NCI-H446 treated with DMSO at 0.1 percent for 48 hours (cell line): ENCODE data around the gene LRTM2.
"Not testable (repeated sequence)": the region's sequence is repeated elsewhere in the genome, so short reads cannot be mapped to it uniquely, and the experiment has no call there.

Experiments used
- DNase-seq: peaks from one replicate; lab custom pipeline; 2025; lab: John Stamatoyannopoulos, UW

Gene LRTM2

DNA sequence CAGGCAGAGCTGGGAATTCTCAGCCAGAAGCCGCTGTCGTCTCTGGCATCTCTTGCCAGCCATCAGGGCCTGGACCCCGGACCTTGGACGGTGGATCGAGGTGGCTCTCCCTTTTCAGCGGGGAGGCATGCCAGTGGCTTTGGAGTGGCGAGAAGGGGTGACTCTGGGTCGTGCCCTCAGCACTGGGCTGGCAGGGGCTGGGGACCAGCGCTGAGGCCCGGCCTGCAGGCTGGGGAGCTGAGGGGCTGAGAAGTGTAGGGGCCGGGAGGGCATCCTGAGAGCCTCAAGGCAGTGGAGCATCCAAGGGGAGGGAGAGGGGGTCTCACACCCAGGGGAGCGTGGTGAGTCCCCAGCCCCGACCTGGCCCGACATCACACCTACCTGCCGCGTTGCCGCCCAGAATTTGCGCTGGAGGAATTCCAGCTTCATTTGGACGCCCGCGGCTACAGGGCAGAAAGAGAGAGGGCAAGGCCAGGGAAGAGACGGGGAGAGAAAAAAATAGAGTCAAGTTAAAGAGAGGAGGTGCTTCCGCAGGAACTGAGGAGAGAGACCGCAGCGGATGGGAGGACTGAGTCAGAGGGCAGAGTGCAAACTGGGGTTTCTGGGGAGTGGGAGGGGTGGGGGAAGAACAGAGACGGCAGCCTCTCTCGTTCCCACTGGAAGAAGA lies 9.0 kb upstream of the LRTM2 start:
- no peak for DNase-seq

DNA sequence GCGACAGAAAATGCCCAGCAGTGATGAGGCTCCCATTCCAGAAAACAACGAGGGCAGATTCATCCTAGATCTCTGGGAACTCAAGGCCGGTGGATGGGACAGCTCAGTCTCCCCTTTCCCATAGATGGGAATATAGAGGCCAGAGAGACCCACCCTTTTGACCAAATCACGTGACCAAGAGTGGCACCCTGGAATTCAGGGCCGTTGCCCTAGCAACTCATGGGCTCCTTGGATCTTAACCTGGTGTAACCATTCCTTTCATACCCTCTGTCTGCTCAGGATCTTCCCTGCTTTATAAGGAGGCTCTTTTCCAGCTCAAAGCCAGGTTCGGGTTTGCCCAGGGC lies 8.4 kb upstream of the LRTM2 start:
- DNase-seq: no peak

DNA sequence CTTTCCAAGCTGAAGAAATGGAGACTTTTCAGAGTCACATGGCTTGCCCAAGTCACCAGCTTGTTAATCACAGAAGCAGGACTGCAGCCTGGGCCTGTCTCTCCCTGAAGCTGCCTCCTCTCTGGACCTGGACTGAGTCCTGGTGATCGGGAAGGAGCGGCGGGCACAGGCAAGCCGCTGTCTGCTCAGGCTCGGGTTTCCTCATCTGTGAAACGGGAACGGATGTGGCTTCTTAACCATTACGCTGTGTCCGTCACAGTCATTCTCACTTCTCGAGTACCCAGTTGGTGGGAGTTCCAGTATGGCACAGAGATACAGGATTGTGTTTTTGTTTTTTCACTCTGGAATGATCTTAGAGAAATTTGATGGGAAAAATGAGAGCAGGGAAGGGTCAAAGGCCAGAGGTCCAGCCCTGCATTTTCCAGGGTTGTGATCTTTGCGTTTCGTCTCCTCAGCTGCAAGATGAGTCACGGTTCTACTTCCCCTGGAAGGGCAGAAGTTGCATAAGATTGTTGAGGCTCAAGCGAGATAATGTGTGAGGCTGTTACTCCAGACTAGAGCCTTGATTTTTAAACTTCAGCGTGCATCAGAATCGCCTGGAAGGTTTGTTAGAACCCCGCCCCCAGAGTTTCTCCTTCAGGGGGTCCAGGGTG lies 7.6 kb upstream of the LRTM2 start:
- DNase-seq: no peak

DNA sequence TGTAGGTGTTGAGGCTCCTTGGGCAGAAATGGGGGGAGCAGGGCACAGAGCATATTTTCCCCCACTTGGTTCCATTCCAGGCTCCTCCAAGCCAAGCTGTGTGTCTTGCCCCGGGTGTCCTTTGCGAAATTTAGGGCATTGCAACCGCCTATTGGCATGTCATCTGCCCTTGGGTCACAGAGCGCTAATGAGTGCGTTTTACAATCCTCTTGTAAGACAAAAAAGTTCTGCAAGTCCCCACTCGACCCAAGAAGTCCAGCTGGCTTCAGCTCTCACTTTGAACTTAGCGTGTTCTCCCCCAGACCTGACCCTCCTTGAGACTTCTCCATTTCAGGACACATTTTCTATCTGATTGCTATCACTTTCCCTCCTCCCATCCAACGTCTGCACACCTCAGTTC lies 6.1 kb upstream of the LRTM2 start:
- DNase-seq: no peak

DNA sequence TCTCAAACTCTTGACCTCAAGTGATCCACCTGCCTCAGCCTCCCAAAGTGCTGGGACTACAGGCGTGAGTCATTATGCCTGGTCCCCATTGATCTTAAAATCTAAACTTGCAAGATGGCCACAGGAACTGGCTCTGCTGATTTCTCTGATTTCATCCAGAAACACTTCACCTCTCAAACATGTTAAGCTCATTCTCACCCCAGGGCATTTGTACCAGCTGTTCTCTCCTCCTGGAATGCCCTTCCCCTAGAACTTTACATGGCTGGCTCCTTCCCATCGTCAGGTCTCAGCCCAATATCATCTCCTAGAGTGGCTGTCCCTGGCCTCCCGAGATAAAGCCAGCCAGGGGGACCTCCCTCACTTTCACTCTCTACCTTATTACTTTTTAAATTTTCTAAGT lies 5.3 kb upstream of the LRTM2 start:
- no peak for DNase-seq

DNA sequence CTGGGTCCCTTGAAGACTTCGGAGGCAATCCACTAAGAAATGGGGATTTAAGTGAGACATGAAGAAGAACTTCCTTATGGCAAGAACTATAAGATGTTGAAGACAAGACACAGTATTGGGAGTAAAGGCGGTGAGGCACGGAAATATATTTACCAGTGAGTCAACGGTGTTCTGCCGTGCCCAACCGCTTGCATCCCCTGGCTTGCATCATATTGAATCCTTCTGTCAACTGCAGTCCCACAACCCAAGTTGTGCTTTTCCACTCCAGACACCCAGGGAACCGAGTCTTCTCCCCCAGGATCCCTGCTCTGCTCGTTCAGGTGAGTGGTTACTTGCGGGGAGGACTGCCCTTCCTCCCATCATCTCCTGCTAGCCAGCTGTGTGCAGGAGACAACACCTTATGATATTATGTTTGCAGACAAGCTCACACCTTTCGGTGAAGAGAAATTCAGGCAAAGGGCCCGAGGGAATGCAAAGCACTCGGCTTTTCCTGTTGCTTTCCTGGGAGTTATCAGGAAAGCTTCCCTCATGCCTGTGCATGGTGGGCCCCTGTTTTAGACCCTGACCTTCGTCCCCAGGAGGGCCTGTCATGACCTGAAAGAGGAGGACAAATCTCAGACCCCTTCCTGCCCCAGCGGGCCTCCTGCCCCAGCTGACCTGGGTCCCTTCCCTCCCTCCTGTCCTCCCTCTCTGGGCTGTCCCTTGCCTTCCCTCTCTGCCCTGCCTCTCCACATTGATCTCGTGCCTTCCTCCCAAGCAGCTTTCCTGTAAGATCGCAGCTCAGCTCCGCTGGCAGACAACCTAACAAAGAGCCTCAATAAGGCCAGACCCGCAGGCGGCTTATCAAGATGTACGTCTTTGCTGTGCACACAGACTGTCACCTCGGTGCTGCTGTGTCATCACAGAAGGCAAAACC lies 4.3 kb upstream of the LRTM2 start:
- no peak for DNase-seq

DNA sequence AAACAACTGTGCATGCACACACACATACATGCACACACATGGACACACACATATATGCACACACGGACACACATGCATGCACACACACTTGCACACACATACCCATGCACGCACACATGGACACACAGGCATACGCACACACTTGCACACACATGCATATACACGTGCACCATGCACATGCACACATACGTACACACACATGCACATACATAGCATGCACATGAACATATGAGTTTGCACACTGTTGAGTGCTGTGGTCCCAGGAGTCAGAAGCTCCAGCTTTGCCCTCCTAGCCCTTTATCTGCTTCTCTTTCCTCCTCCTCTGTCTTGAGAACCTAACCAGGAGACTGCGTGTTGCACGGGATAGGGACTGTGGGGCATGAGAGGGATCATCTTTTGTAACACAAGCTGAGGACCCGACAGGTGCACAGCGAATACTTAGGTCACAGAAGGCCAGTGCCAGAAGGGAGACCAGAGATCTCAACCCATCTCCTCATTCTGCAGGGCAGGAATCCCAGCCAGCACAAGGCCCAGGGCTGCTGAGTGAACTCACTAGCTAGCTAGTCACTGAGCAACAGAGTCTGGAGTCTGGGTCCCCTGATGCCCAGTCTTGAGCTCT lies 3.5 kb upstream of the LRTM2 start:
- DNase-seq: no peak

DNA sequence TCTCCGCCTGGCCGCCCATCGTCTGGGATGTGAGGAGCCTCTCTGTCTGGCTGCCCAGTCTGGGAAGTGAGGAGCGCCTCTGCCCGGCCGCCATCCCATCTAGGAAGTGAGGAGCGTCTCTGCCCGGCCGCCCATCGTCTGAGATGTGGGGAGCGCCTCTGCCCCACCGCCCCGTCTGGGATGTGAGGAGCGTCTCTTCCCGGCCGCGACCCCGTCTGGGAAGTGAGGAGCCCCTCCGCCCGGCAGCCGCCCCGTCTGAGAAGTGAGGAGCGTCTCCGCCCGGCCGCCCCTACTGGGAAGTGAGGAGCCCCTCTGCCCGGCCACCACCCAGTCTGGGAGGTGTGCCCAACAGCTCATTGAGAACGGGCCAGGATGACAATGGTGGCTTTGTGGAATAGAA lies 2.4 kb upstream of the LRTM2 start:
- DNase-seq: not testable (repeated sequence)

DNA sequence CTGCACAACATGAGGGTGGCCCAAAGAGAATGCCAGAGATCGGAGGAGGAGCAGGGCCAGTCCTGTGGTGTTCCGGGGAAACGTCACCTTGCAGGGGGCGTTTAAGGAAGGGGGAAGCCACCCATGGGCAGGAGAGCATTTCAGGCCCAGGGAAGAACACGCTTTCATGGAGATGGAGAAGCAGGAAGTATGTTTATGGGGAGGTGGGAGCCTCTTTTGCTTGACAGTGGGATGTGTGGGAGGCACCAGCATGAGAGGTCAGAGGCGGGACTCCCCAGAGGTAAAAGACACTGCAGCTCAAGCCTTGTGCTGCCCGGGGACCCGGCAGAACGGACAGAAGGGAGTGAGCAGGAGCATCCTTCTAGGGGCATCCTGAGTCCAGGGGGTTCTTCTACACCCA lies 1.3 kb upstream of the LRTM2 start:
- DNase-seq: no peak

DNA sequence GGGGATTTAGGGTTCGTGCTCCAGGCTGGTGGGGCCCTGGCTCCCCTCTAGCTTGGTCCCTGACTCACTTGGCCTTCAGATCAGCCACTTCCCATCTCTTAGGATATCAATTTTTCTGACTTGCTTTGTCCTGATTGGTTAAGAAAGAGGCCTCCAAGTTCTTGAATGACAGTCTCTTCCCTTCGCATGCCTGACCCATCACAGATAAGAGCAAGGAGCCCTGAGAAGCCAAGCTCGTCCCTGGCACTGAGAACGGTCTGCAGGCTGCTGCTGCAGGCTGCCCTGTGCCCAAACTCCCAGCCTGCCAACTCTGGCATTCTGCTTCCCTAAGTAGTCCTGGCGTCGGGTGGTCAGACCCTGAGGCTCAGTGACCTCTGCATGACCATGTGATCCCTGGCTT lies 794 bp upstream of the LRTM2 start:
- DNase-seq: no peak

DNA sequence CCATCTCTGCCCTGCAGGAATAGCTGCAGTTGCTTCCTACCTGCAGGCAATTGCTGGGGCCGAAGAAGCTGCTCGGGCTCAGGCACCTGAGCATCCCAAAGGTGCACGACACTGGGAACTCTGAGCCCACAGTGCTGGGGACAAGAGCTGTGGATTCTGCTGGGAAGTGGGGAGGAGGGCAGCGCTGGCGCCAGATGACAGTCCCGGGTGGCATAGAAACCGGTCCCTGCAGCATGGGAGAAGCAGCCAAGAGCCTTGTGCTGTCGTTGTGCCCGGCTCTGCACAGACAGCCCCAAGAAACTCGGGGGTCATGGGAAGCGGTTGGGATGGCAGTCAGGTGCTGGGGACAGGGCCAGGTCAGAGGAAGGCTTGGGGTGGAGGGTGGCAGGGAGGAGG lies 529 bp downstream of the LRTM2 start:
- no peak for DNase-seq

DNA sequence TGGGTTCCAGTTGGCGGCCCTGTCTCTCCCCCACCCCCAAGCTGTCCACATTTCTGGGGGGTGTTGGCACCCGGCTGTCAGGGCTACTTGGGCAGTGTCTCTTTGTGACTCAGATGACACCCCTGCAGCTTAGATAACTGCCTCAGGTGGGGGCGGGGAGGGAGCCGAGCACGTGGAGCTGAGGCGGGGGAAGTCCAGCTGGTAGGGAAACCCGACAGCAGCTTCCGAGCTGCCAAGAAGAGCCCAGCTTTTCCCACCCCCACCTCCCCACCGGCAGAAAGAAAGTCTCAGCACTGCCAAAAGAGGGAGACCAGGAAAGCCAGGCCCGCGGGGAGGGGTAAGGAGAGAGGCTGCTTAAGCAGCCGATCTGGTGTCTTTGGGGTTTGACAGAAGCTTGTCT lies 1.4 kb downstream of the LRTM2 start:
- peak; percentile 83 for DNase-seq

DNA sequence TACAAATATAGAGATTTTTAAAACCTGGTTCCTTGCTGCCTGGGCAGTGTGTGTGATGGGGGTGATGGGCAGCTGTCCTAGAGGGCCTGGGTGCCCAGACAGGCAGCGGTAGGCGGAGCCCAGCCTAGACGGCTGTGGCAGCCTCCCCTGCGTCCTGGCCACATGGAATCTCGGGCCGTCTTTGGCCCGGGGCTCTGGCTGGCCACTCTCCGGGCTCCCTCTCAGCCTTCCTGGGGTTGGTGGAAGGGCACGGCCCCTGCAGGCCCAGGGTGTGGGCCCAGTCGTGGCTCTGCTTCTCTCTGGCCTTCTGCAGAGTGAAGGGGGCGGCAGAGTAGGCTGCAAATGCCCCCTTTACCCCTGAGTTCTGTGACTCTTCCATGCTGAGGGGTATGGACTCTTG lies 2.3 kb downstream of the LRTM2 start:
- DNase-seq: no peak

DNA sequence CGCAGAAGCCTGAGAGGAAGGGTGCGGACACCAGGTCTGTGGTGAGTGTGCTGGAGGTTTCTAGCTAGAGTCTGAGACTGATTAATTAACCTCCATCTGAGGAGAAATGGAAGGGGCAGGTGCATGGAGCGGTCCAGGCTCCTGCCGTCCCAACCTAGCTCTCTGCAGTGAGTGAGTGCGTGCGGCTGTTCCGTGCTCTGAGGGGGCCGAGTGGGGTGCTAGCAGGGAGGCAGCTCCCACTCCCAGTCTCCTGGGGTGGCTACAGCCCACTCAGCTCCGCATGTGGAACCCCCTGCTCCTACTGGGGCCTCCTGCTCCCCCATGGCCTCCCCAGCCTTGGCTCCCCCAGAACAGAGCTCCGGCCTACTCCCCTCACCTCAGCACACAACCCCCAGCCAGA lies 2.9 kb downstream of the LRTM2 start:
- DNase-seq: no peak

DNA sequence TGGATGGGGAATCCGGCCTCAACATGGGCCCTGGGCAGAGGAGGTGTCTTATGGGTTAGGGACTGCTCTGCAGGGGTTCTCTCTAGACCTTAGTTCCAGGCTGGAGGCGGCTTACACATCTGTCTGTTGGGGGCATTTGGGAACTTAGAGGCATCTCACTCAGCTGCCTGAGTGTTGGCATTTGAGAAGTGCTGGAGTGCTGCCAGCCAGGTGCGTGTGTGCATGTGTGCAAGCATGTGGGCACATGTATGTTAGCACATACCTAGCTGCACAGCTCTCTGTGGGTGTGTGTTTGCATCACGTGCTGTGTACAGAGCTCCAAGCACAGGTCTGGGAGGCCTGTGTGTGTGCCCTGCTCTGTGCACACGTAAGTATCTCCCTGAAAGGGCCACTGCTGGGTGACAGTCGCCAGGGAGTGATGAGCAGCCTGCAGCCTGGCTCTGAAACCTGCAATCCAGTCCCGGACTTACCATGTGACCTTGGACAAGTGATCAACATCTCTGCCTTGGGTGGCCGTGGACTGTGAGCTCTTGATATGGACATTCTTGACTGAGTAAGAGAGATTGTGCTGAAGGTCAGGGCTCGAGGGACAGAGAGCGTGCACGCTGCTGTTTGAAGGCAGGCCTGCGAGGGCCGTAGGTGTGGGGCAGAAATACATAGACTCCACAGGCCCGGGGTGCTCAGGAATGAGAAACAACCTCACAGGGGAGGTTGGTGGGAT lies 5.2 kb downstream of the LRTM2 start:
- DNase-seq: no peak

DNA sequence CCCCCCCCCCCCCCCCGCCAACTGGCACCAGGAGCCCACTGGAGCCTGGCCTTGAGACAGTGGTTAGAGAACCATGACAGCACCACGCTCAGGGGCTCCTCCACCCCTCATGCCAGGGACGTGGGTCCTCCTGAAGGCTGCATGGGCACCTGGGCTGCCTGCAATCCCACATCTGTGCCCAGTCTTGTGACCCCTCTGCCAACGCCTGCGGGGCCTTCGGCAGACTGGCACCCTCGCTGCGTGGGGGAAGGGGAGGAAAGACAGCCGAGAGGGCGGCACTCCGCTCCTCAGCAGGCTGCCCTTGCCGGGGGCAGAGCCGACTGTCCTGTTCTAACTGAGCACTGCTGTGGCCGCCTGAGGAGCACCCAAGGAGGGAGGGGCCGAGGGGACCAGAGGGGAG lies 6.0 kb downstream of the LRTM2 start:
- no peak for DNase-seq

DNA sequence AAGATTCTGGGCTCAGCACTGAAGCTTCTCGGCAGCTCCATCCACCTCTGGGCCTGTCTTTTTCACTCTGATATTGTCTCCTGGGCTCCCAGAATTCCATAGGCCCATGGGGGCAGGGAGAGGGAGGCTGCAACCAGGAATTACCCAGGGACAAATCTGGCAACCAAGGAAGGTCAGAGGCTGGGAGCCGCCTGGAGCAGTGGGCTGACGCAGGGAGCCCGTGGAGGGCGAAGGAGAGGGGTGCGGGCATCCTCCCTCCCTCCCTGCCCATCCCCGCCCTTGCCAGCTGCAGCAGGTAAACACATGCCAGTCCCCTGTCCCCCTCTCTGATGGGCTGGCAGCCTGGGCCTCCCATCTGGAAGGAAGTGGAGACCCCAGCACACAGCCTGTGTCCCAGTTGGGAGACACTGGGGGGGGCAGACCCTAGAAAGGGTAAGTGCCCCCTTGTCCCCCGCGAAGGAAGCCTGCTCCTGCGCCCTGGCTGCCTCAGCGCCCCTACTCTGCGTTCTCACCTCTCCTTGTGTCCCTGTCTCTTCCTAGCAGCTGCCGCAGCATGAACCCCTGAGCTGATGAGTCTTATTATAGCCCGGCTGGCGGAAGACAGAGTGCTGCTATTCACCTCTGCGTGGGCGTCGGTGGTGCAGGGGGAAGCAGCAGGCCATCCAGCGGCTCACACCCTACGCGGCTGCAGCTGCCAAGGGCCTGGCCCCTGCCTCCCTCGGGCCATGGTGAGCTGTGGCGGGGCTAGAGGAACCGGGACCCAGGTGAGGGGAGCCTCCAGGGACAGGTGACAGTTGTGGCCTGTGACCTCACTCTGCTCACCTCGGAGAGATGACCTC lies 6.7 kb downstream of the LRTM2 start:
- DNase-seq: no peak

DNA sequence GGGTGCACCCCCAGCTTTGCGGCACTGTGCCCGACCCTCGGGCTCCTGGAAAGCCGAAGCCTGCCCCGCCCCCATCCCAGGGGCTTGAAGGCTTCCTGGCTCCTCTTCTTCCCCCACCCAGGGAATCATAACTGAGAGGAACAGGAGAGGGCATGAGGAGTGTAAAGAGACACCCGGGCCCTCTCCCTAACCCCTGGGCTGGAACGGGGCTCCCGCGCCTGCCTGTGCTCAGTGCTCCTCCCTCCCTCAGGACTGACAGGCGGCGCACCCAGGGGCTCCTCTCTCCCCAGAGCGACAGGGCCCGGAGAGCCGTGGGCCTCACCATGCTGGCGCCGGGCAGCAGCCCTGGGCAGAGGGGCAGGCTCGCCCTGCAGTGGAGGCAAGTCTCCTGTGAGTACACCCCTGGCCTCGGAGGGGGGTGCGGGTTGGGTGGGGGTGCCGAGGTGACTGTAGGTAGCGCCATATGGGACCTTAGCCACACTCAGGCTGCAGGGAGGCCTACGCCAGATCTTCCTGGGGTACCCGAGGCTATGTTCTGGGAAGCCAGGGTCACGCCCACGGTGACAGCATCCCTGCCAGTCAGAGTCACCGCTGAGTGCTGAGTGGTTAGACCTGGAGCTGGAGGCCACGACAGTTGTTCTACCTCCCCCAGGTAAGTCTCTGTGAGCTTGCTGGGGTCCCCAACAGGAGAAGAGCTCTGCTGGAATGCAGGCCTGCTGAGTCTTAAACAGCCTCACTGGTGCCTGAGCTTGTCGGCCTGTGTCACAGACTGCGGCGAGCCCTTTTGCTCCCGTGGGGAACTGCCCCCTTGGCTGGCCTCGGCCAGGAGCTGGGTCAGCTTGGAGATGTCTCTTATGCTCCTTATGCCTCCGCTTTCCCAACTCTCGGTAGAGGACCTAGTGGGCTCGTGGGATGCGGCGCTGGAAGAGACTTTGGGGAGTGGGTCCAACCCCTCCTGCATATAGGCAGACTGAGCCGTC lies 7.8 kb downstream of the LRTM2 start:
- DNase-seq: no peak

DNA sequence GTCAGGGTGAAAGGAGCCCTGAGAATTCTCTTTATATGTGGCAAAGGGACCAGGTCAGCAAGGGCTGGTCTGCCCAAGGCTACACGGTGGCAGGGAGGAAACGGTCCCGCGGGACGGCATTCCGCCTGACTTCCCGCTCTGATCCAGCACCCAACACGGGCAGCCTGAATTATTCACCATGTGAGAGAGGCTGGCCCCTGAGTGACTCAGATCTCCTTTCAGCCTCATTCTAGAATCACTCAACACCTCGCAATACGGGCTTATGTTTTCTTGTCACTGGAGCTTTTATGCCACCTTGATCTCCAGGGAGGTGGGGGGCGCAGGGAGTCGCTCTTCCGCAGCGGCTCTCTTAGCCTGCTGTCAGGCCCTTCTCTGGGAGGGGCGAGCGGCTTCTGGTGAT lies 8.5 kb downstream of the LRTM2 start:
- no peak for DNase-seq

DNA sequence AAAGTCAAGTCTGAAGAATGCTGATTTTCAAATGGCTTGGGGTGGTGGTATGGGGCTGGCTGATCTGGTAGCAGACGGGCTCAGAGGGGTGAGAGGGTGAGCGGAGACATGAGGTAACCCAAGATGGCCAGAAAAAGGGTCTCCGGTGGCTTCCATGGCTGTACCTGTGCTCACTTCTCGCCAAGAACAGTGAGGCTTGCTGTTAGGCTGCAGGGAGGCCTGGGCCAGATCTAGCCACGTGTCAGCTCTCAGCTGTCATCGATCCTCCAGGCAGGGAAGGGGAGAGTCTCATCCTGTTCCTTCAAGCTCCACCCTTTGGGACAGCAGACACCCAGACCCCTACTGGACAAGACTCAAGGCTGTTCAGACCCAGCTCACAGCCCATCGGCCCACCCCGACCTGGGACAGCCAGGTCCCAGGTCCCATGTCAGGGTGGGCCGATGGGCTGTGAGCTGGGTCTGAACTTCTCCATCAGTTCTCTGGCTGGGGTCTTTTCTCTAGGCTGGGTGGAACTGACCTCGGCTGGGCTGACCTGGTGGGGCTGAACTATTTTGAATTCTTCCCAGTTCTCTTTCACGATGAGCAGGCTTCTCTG lies 9.0 kb downstream of the LRTM2 start:
- no peak for DNase-seq
